Prostate gland (tissue), 2 donors: ENCODE data around the gene H6PD. TPM values are rescaled to one million over a fixed set of nuclear protein-coding genes. Genes with fewer than 3 reads are reported as not detected.

Source experiments
- DNase-seq: peaks from one replicate; pipeline ENCODE4 v3.0.0-alpha.2; 2019; ENCODE audit warnings: low spot score
- H3K27ac ChIP-seq, 2 donors: fragments of 200-600 bp; sonication (generic); 2 replicates each; pipeline ENCODE4 v1.5.1; 2017 to 2019
- H3K27me3 ChIP-seq: fragments of 200-600 bp; sonication (generic); replicated peaks from 2 replicates; pipeline ENCODE4 v1.5.1; 2019; ENCODE audit not compliant: insufficient read depth
- H3K36me3 ChIP-seq, 2 donors: fragments of 200-600 bp; sonication (generic); 1 replicate in 1 of 2; 2 replicates in 1 of 2; pipeline versions ENCODE4 v1.5.1 to v1.8.1; 2017 to 2019
- H3K4me1 ChIP-seq: fragments of 200-600 bp; sonication (generic); replicated peaks from 2 replicates; pipeline ENCODE4 v1.5.1; 2019
- H3K4me3 ChIP-seq, 2 donors: fragments of 200-600 bp; sonication (generic); 2 replicates each; pipeline ENCODE4 v1.5.1; 2017 to 2019
- H3K9me3 ChIP-seq: fragments of 200-600 bp; sonication (generic); 2 replicates; pipeline ENCODE4 v1.5.1; 2017
- POLR2A ChIP-seq: fragments of 450-650 bp; IDR thresholded peaks from one replicate; pipeline ENCODE4 v1.6.1; 2016; ENCODE audit warnings: antibody characterized with exemption, mild to moderate bottlenecking
- POLR2AphosphoS5 ChIP-seq: sonication (generic); formaldehyde crosslinking; IDR thresholded peaks from one replicate; pipeline ENCODE4 v1.6.1; 2017; ENCODE audit warnings: antibody characterized with exemption
- WGBS: methylation state at CpG from one replicate; pipeline ENCODE4 v1.1.5; 2018; 5-methylcytosine and 5-hydroxymethylcytosine counted together
- intact Hi-C: fragments of 100-400 bp; cut with DNase I; formaldehyde crosslinking; loops from one replicate; pipeline ENCODE4 v1.14.2; 2022
- total RNA-seq, 2 donors: library from RNA; depleted of rRNA; stranded (reverse); fragments of >200 nt; gene quantifications; one replicate each; pipeline ENCODE4 v1.1.0, GENCODE V29; 2016
- TF ChIP-seq, protein P1 (sequence below), 4 experiments: fragments of 200-600 bp in 2 of 4; fragments of 450-650 bp in 2 of 4; sonication (generic) in 2 of 4; IDR thresholded peaks; 1 replicate in 3 of 4; 2 replicates in 1 of 4; pipeline ENCODE4 v1.5.1; 2016 to 2019; ENCODE audit warnings: antibody characterized with exemption in 4 of 4, mild to moderate bottlenecking in 2 of 4, moderate library complexity in 2 of 4

H6PD gene
- total RNA-seq, 2 donors from 2014 or later: 52.8 to 88.8 TPM

DNA sequence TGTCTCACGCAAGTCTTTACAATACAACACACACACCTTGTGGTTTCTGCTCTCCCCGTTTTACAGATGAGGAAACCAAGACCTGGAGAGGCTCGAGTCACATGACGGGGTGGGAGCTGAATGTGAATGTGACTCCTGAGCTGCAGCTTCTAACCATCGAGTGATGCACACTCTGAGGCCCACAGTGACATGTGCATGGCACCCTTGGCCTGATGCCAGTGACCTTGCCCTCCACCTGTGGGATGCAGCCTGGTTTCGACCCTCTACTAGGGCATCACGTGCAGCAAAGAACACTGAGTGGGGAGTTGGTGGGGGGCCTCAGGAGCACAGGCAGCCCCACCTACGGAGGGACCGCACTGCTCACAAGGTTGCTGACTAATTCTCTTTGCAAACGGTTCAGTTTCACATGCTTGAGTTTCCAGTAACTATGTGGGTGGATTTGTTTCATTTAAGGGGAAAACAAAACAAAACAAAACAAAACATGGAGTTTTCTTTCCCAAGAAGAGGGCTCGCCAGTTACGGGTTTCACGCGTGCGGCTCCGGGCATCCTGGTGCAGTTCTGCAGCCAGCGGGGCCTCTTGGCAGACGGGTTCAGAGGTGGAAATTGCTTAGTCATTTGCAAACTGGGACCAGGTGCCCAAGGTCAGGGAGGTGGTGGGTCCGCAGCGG lies 81.0 kb downstream of the H6PD start:
- Histone ChIP-seq H3K36me3 (no peaks in the 10 kb centered on the region), H3K4me1 (no peaks in the 10 kb centered on the region), H3K4me3 (no peak overlapping the region), H3K27ac (no peak overlapping the region), H3K27me3 (no peaks in the 10 kb centered on the region), H3K9me3 (no peaks in the 10 kb centered on the region)
- WGBS: 67% methylated on average over 20 of the region's 20 CpGs
- TF ChIP-seq, protein P1, sequence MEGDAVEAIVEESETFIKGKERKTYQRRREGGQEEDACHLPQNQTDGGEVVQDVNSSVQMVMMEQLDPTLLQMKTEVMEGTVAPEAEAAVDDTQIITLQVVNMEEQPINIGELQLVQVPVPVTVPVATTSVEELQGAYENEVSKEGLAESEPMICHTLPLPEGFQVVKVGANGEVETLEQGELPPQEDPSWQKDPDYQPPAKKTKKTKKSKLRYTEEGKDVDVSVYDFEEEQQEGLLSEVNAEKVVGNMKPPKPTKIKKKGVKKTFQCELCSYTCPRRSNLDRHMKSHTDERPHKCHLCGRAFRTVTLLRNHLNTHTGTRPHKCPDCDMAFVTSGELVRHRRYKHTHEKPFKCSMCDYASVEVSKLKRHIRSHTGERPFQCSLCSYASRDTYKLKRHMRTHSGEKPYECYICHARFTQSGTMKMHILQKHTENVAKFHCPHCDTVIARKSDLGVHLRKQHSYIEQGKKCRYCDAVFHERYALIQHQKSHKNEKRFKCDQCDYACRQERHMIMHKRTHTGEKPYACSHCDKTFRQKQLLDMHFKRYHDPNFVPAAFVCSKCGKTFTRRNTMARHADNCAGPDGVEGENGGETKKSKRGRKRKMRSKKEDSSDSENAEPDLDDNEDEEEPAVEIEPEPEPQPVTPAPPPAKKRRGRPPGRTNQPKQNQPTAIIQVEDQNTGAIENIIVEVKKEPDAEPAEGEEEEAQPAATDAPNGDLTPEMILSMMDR (IDR thresholded peaks at IDR 0.05): no peak
- intact Hi-C loops: no loop called here
- no peak for DNase-seq

DNA sequence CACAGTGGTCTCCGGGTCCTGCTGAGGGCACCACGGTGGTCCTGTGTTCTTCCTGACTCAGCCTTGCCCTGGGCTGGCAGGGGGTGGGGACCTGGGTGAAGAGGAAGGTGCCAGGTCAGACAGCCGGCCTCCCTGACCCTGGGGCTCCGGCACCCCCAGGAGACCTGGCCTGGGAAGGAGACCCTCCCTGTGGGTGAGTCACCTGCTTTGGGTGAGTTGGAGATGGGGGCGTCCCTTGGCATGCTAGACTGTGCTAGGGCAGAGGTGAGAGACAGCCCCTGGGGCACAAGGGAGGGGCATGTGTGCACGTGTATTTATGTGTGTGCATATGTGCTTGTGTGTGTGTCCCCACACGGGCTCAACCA lies 81.5 kb downstream of the H6PD start:
- intact Hi-C loops: no loop called here
- WGBS: 64% methylated on average over 7 of the region's 7 CpGs
- TF ChIP-seq POLR2AphosphoS5: no peak
- H3K9me3 ChIP-seq: no peaks in the 10 kb centered on the region
- H3K27me3 ChIP-seq: no peaks in the 10 kb centered on the region
- H3K4me3 ChIP-seq: no peak overlapping the region
- no peak for DNase-seq
- no peak overlapping the region for H3K27ac ChIP-seq
- H3K36me3 ChIP-seq: no peaks in the 10 kb centered on the region
- no peaks in the 10 kb centered on the region for H3K4me1 ChIP-seq

DNA sequence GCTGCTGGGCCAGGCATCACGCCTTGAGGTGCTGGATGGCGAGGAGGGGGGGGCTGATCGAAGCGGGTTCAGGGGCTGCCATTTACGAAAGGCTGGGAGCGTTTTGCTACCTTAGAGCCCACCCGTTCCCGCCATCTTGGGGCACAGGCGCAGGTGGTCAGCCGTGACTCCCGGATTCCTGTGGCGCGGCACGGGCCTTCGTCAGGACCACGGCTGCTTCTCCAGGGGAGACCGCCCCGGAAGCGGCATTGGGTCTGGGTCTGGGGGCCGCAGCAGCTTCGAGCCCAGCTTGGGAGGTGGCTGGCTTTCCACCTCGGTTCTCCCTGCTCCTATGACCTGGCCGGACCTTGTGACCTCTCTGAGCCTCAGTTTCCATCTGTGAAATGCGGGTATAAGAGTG lies 81.9 kb downstream of the H6PD start:
- Histone ChIP-seq H3K9me3 (no peaks in the 10 kb centered on the region), H3K4me3 (no peak overlapping the region), H3K27ac (no peak overlapping the region), H3K4me1 (no peaks in the 10 kb centered on the region), H3K27me3 (no peaks in the 10 kb centered on the region), H3K36me3 (no peaks in the 10 kb centered on the region)
- no peak for DNase-seq
- 95% methylated on average over 24 of the region's 24 CpGs for WGBS
- intact Hi-C loops: no loop called here
- TF ChIP-seq POLR2AphosphoS5 (no peak), POLR2A (no peak)
- TF ChIP-seq, protein P1 (IDR thresholded peaks at IDR 0.05): no peak

DNA sequence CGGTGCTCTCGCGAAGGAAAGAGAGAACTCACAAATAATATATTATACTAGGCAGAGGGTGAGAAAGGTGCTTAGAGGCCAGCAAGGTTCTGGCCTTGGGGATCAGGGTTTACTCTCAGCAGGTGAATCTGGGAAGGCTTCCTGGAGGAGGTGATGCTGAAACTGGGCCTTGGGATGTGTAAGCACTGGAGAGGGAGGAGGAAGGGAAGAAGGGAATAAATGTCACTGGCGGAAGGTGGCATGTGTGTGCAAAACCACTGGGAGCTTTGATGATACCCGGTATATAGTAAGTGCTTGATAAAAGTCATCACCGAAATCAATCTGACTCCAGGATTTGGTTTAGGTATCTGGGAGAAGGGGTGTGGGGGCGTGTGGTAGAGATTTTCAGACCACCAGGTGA lies 82.5 kb downstream of the H6PD start:
- TF ChIP-seq POLR2A: no peak
- no peak for TF ChIP-seq POLR2AphosphoS5
- TF ChIP-seq, protein P1 (IDR thresholded peaks at IDR 0.05): no peak
- no peak overlapping the region for H3K27ac ChIP-seq
- WGBS: 91% methylated on average over 7 of the region's 7 CpGs
- no peak for DNase-seq
- intact Hi-C loops: no loop called here
- H3K36me3 ChIP-seq: no peaks in the 10 kb centered on the region
- no peaks in the 10 kb centered on the region for H3K4me1 ChIP-seq
- no peaks in the 10 kb centered on the region for H3K9me3 ChIP-seq
- no peaks in the 10 kb centered on the region for H3K27me3 ChIP-seq
- no peak overlapping the region for H3K4me3 ChIP-seq

DNA sequence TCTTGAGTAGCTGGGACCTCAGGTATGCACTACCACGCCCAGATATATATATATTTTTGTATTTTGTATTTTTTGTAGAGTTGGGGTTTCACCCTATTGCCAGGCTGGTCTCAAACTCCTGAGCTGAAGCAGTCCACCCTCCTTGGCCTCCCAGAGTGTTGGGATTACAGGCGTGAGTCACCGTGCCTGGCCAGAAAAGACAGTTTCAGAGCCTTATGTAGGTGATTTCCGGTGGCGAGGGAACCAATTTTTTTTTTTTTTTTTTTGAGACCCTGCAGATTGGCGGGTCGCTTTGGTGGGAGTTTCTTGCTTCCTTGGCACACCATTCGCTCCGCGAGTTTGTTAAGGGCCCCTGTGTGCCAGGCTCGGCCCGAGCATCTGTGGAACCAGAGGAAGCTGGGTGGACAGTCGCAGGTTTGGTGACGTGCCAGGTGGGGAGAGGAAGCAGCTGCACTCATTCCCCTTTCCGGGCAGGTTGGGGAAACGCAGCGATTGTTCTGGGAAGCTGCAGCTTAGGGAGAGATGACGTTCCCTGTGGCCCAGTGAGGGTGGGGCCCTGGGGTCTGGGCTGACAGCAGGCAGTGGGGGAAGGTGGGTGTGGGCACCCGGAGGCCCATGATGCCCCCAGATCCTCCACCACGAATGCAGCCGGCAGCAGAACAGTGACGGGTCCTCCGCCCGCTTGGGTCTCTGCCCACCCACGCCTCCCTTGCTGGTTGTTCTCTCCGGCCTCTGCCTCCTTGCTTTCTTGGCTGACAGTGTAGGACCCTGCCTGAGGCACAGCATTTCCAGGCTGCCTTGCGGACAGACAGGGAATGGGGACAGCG lies 83.2 kb downstream of the H6PD start:
- whole genome bisulfite sequencing: 27% methylated on average over 28 of the region's 28 CpGs
- H3K36me3 ChIP-seq: no peaks in the 10 kb centered on the region
- TF ChIP-seq POLR2AphosphoS5 (no peak), POLR2A (no peak)
- TF ChIP-seq, protein P1 (IDR thresholded peaks at IDR 0.05): no peak
- H3K4me1 ChIP-seq: no peaks in the 10 kb centered on the region
- intact Hi-C loops: no loop called here
- H3K9me3 ChIP-seq: no peaks in the 10 kb centered on the region
- H3K4me3 ChIP-seq: no peak overlapping the region
- DNase-seq: no peak
- no peak overlapping the region for H3K27ac ChIP-seq
- H3K27me3 ChIP-seq: no peaks in the 10 kb centered on the region
